OCI-LY7 (cell line): ENCODE measurements around the gene VSX2. TPM values are rescaled to one million over a fixed set of nuclear protein-coding genes. Genes with fewer than 3 reads are reported as not detected.
"Not testable (repeated sequence)": the region's sequence is repeated elsewhere in the genome, so short reads cannot be mapped to it uniquely, and the experiment has no call there.

Source experiments
- BruUV-seq: library from RNA; stranded (reverse); fragments of 400-500 nt; replicated peaks from 2 replicates; lab custom pipeline; 2021; lab: Mats Ljungman, UMichigan
- CTCF ChIA-PET: fragments of 300-600 bp; sonication (Branson Sonifier 250); formaldehyde crosslinking; loops from one replicate; lab custom pipeline; 2022; ENCODE audit warnings: antibody characterized with exemption; ENCODE audit not compliant: unreplicated experiment; lab: Charles Lee
- POLR2A ChIA-PET: fragments of 300-600 bp; sonication (Branson Sonifier 250); formaldehyde crosslinking; loops from one replicate; lab custom pipeline; 2022; ENCODE audit warnings: antibody characterized with exemption; lab: Charles Lee
- DNase-seq: peaks from one replicate; pipeline ENCODE4 v3.0.0-alpha.2; 2015; ENCODE audit warnings: low spot score
- H2AFZ ChIP-seq: fragments of 200-600 bp; sonication (generic), shearing (Covaris generic); 2 replicates; pipeline ENCODE4 v1.6.1; 2014; ENCODE audit warnings: mild to moderate bottlenecking, antibody characterized with exemption, low read length, moderate library complexity
- H3K27ac ChIP-seq: fragments of 200-600 bp; sonication (generic); 2 replicates; pipeline ENCODE4 v1.5.1; 2014; ENCODE audit warnings: mixed run types, low read depth, mild to moderate bottlenecking, moderate library complexity, low read length, inconsistent platforms; ENCODE audit not compliant: poor library complexity, severe bottlenecking
- H3K36me3 ChIP-seq: fragments of 200-600 bp; sonication (generic); 2 replicates; pipeline ENCODE4 v1.6.1; 2014; ENCODE audit warnings: mild to moderate bottlenecking, antibody characterized with exemption, low read length, moderate library complexity, mixed read lengths; ENCODE audit not compliant: insufficient read depth
- H3K4me1 ChIP-seq: fragments of 200-600 bp; sonication (generic); 2 replicates; pipeline ENCODE4 v1.5.1; 2014; ENCODE audit warnings: mild to moderate bottlenecking, low read length; ENCODE audit not compliant: insufficient read depth, poor library complexity, severe bottlenecking
- H3K4me2 ChIP-seq: fragments of 200-600 bp; sonication (generic); 2 replicates; pipeline ENCODE4 v1.6.1; 2014; ENCODE audit warnings: mild to moderate bottlenecking, low read length
- H3K4me3 ChIP-seq: fragments of 200-600 bp; sonication (generic); 2 replicates; pipeline ENCODE4 v1.5.1; 2014; ENCODE audit warnings: mild to moderate bottlenecking, low read depth, low read length; ENCODE audit not compliant: poor library complexity, severe bottlenecking
- H3K79me2 ChIP-seq: fragments of 200-600 bp; sonication (generic); 2 replicates; pipeline ENCODE4 v1.6.1; 2016; ENCODE audit warnings: low read depth, mild to moderate bottlenecking, low read length, moderate library complexity, mixed read lengths; ENCODE audit not compliant: insufficient read depth
- H3K9me2 ChIP-seq: fragments of 200-600 bp; sonication (generic); 2 replicates; pipeline ENCODE4 v1.6.1; 2016; ENCODE audit warnings: mild to moderate bottlenecking, low read length, mixed read lengths; ENCODE audit not compliant: insufficient read depth
- H3K9me3 ChIP-seq: fragments of 200-600 bp; sonication (generic); 2 replicates; pipeline ENCODE4 v1.6.1; 2014; ENCODE audit warnings: mild to moderate bottlenecking, mixed run types, low read length, mixed read lengths
- H4K20me1 ChIP-seq: fragments of 200-600 bp; sonication (generic); 2 replicates; pipeline ENCODE4 v1.6.1; 2014; ENCODE audit warnings: mild to moderate bottlenecking, antibody characterized with exemption, low read length, moderate library complexity, mixed read lengths; ENCODE audit not compliant: insufficient read depth
- CTCF ChIP-seq: fragments of 200-600 bp; sonication (generic); conservative IDR thresholded peaks from 2 replicates; pipeline ENCODE4 v1.5.1; 2014; ENCODE audit warnings: mild to moderate bottlenecking, antibody characterized with exemption, low read length, moderate library complexity, mixed read lengths
- EZH2phosphoT487 ChIP-seq: fragments of 200-600 bp; sonication (generic); IDR thresholded peaks from 2 replicates; pipeline ENCODE4 v1.6.1; 2018; ENCODE audit warnings: low read depth, borderline replicate concordance, mild to moderate bottlenecking, mixed run types, antibody characterized with exemption, low read length, moderate library complexity, mixed read lengths
- intact Hi-C: fragments of 100-400 bp; cut with micrococcal nuclease; formaldehyde crosslinking; loops from one replicate; pipeline ENCODE4 v1.10.0; 2022; ENCODE audit not compliant: unreplicated experiment
- total RNA-seq, 2 experiments: library from RNA; depleted of rRNA in 1 of 2; stranded (reverse); fragments of >200 nt in 1 of 2; shearing (Covaris generic) in 1 of 2; gene quantifications; 2 replicates each; pipeline ENCODE4 v1.2.3, GENCODE V29; 2014 to 2022

Gene VSX2
- total RNA-seq, 2 experiments from 2014 or later: not detected

GRCh38 chr14:74263921-74264320, 24.7 kb downstream of the VSX2 start:
- Histone ChIP-seq H3K9me2 (no peaks in the 10 kb centered on the region), H3K79me2 (no peaks in the 10 kb centered on the region)

GRCh38 chr14:74265301-74265965, 26.2 kb downstream of the VSX2 start:
- no TSS peak for BruUV-seq
- no peak for TF ChIP-seq EZH2phosphoT487
- TF ChIP-seq CTCF: no peak

More at GRCh38 chr14:74263921-74264320, 24.7 kb downstream of the VSX2 start:
- no peak overlapping the region for H3K27ac ChIP-seq
- DNase-seq: no peak
- TF ChIP-seq CTCF (no peak), EZH2phosphoT487 (no peak)
- no peaks in the 10 kb centered on the region for H3K36me3 ChIP-seq
- H3K9me3 ChIP-seq: no peaks in the 10 kb centered on the region
- H2AFZ ChIP-seq: no peak overlapping the region
- no peak overlapping the region for H3K4me2 ChIP-seq
- no TSS peak for BruUV-seq
- H3K4me3 ChIP-seq: no peak overlapping the region
- intact Hi-C loops: no loop called here
- no peaks in the 10 kb centered on the region; the same call in 1 of the 2 replicates for H4K20me1 ChIP-seq
- ChIA-PET CTCF (no interaction called here), POLR2A (no interaction called here)
- no peaks in the 10 kb centered on the region for H3K4me1 ChIP-seq

GRCh38 chr14:74267588-74267987, 28.3 kb downstream of the VSX2 start:
- no peaks in the 10 kb centered on the region for H4K20me1 ChIP-seq
- intact Hi-C loops: no loop called here
- H3K9me2 ChIP-seq: no peaks in the 10 kb centered on the region
- H3K36me3 ChIP-seq: no peaks in the 10 kb centered on the region
- no peak overlapping the region for H3K27ac ChIP-seq
- H3K79me2 ChIP-seq: no peaks in the 10 kb centered on the region
- no peaks in the 10 kb centered on the region for H3K4me1 ChIP-seq
- TF ChIP-seq EZH2phosphoT487: no peak
- TF ChIP-seq CTCF: no peak
- H3K9me3 ChIP-seq: no peaks in the 10 kb centered on the region
- BruUV-seq: no TSS peak
- no peak overlapping the region for H2AFZ ChIP-seq
- ChIA-PET CTCF (no interaction called here), POLR2A (no interaction called here)
- DNase-seq: no peak
- H3K4me2 ChIP-seq: no peak overlapping the region
- H3K4me3 ChIP-seq: no peak overlapping the region

More at GRCh38 chr14:74265301-74265965, 26.2 kb downstream of the VSX2 start:
- POLR2A ChIA-PET: no interaction called here
- CTCF ChIA-PET: no interaction called here
- Histone ChIP-seq H3K9me2 (no peaks in the 10 kb centered on the region), H3K9me3 (no peaks in the 10 kb centered on the region), H3K27ac (no peak overlapping the region), H3K36me3 (no peaks in the 10 kb centered on the region), H3K79me2 (no peaks in the 10 kb centered on the region), H3K4me1 (no peaks in the 10 kb centered on the region), H4K20me1 (no peaks in the 10 kb centered on the region; the same call in 1 of the 2 replicates), H3K4me3 (no peak overlapping the region), H2AFZ (no peak overlapping the region), H3K4me2 (no peak overlapping the region)
- intact Hi-C loops: no loop called here
- DNase-seq: no peak

GRCh38 chr14:74270382-74271177, 31.3 kb downstream of the VSX2 start:
- DNase-seq, H3K9me3 ChIP-seq, H3K4me2 ChIP-seq, H3K79me2 ChIP-seq, intact Hi-C loops, H3K4me1 ChIP-seq, H4K20me1 ChIP-seq, H3K9me2 ChIP-seq, H2AFZ ChIP-seq, H3K36me3 ChIP-seq, H3K4me3 ChIP-seq, H3K27ac ChIP-seq, BruUV-seq, CTCF ChIA-PET, POLR2A ChIA-PET: not testable (repeated sequence)
